GM12892 (cell line): ENCODE measurements around the gene ZC3H15.
"Not testable (repeated sequence)": the region's sequence is repeated elsewhere in the genome, so short reads cannot be mapped to it uniquely, and the experiment has no call there.

Experiments used
- POLR2A ChIP-seq: IDR thresholded peaks from 2 replicates; pipeline ENCODE4 v1.6.1; 2011; ENCODE audit warnings: low read depth, low read length, control low read depth
- POLR2AphosphoS5 ChIP-seq: IDR thresholded peaks from 2 replicates; pipeline ENCODE4 v1.6.1; 2011; ENCODE audit warnings: low read depth, low read length, control low read depth
- TAF1 ChIP-seq: IDR thresholded peaks from 2 replicates; pipeline ENCODE4 v1.6.1; 2011; ENCODE audit warnings: low read depth, mild to moderate bottlenecking, control low read depth, low read length, borderline replicate concordance

DNA sequence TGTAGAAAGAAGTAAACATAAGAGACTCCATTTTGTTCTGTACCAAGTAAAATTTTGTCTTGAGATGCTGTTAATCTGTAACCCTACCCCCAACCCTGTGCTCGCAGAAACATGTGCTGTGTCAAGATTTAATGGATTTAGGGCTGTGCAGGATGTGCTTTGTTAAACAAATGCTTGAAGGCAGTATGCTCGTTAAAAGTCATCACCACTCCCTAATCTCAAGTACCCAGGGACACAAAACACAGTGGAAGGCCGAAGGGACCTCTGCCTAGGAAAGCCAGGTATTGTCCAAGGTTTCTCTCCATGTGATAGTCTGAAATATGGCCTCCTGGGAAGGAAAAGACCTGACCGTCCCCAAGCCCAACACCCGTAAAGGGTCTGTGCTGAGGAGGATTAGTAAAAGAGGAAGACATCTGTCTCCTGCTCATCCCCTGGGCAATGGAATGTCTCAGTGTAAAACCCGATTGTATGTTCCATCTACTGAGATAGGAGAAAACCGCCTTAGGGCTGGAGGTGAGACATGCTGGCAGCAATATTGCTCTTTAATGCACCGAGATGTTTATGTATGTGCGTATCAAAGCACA lies 35.6 kb downstream of the ZC3H15 start:
- not testable (repeated sequence) for TF ChIP-seq TAF1, POLR2AphosphoS5, POLR2A
